GM12892 (cell line): ENCODE results near the gene UTP25.

Source experiments
- POLR2A ChIP-seq: IDR thresholded peaks from 2 replicates; pipeline ENCODE4 v1.6.1; 2011; ENCODE audit warnings: low read depth, low read length, control low read depth
- POLR2AphosphoS5 ChIP-seq: IDR thresholded peaks from 2 replicates; pipeline ENCODE4 v1.6.1; 2011; ENCODE audit warnings: low read depth, low read length, control low read depth
- TAF1 ChIP-seq: IDR thresholded peaks from 2 replicates; pipeline ENCODE4 v1.6.1; 2011; ENCODE audit warnings: low read depth, mild to moderate bottlenecking, control low read depth, low read length, borderline replicate concordance

GRCh38 chr1:209871006-209871405 is 43.2 kb downstream of the UTP25 start:
- TF ChIP-seq POLR2AphosphoS5 (no peak), POLR2A (no peak), TAF1 (no peak)
